GM18526 (cell line): ENCODE measurements around the gene ZFAND6.

Experiments
- POLR2A ChIP-seq: IDR thresholded peaks from 3 replicates; pipeline ENCODE4 v1.6.1; 2011; ENCODE audit not compliant: insufficient read length; ENCODE audit errors: extremely low read depth

Gene ZFAND6

DNA sequence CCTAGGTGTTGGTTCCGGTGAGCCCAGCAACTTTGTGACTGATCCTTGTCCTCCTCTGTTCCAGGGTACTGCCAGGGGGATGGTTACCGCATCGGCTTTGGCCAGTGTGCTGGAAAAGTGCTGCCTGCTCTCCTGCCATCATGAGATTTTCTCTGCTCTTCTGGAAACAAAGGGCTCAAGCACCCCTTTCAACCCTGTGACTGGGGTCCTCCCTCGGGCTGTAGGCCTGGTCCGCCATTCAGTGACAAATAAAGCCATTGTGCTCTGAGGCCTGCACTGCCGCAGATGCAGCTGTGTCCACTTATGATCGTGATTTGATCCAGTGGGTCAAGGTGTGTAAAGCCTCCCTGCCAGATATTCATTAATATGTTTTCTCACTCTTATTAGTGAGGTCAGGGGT lies 126.6 kb downstream of the ZFAND6 start:
- no peak for TF ChIP-seq POLR2A

DNA sequence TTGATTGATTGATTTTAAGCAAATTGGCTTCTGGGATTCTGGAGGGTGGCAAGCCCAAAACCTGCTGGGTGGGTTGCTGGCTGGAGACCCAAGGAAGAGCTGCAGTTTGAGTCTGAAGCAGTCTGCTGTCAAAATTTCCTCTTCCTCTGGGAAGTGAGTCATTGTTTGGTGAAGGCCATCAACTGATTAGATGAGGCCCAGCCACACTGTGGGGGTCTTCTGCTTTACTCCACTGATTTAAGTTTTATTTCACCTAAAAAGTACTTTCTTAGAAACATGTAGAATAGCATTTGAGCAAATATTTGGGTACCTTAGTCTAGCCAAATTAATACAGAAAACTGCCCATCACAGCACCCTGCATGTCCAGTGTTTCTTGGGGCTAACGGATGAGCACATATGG lies 127.1 kb downstream of the ZFAND6 start:
- TF ChIP-seq POLR2A, result no peak
